GM12878 (cell line): ENCODE measurements around the gene GNPTAB.

Experiments
- CHD2 ChIP-seq: IDR thresholded peaks from 2 replicates; pipeline ENCODE4 v1.6.1; 2011; ENCODE audit warnings: low read depth, low read length, improper control_type of control experiment, borderline replicate concordance
- CTCF ChIP-seq, 3 experiments: IDR thresholded peaks in 2 of 3; conservative IDR thresholded peaks in 1 of 3; 2 replicates each; pipeline ENCODE4 v1.5.1; 2011; ENCODE audit warnings: low read depth in 3 of 3, low read length in 3 of 3, mild to moderate bottlenecking in 3 of 3, control low read depth in 2 of 3, moderate library complexity in 2 of 3, inconsistent platforms in 1 of 3, mixed read lengths in 1 of 3; ENCODE audit not compliant: control insufficient read depth in 2 of 3, insufficient read depth in 1 of 3; ENCODE audit errors: extremely low read depth in 1 of 3
- SIX5 ChIP-seq: IDR thresholded peaks from 2 replicates; pipeline ENCODE4 v1.6.1; 2011; ENCODE audit warnings: mild to moderate bottlenecking, low read depth, low read length, moderate library complexity; ENCODE audit not compliant: severe bottlenecking
- TCF12 ChIP-seq: IDR thresholded peaks from 2 replicates; pipeline ENCODE4 v1.6.1; 2011; ENCODE audit warnings: low read depth, mild to moderate bottlenecking, low read length

GRCh38 chr12:101782273-101782731 lies 48.5 kb downstream of the GNPTAB start:
- no peak for TF ChIP-seq TCF12
- no peak for TF ChIP-seq CTCF (IDR thresholded peaks at IDR 0.05 in 2 of 3, conservative IDR thresholded peaks at IDR 0.05 in 1 of 3; ENCODE audit: control insufficient read depth in 2 of 3, extremely low read depth in 1 of 3, insufficient read depth in 1 of 3, low read depth in 3 of 3, low read length in 3 of 3)
- TF ChIP-seq SIX5, result no peak
- no peak for TF ChIP-seq CHD2
